Measurements from ENCODE around the gene TIMP2. TPM values are rescaled to one million over a fixed set of nuclear protein-coding genes. Genes with fewer than 3 reads are reported as not detected.

TIMP2 gene
- total RNA-seq, 1 experiment from 2014 or later, result 62.4 TPM

DNA sequence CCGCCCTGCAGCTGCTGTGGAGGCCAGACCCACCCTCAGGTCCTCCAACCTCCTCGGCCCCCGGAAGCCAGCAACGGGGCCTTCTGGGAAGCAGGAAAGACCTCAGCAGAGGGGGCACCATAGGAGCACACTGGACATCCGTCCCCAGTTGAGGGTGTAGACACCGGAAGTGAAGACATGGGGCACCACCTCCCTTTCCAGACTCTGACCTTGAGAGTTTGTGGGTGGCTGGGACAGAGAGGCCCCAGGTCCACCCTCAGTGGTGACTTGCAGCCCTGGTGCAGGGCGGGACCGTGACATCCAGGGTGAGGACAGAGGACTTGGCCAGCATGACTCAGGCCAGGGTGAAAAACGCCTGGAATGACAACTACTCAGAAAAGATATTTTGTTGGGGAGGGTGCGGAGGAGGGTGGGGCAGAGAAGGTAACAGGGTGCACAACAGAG lies 42.1 kb downstream of the TIMP2 start:
- BruUV-seq (replicated peaks), result no TSS peak
- intact Hi-C loops (cut with micrococcal nuclease; ENCODE audit: unreplicated experiment), result no loop called here
- DNase-seq (ENCODE audit: low read depth, low spot score) (peak; percentile 22), ATAC-seq (peak; percentile 77)
- TF ChIP-seq TCF7L2 (IDR thresholded peaks at IDR 0.05; ENCODE audit: low read depth, low read length) (no peak), POLR2AphosphoS5 (IDR thresholded peaks at IDR 0.05; ENCODE audit: low read depth, low read length) (no peak)
- TF ChIP-seq, protein P1, sequence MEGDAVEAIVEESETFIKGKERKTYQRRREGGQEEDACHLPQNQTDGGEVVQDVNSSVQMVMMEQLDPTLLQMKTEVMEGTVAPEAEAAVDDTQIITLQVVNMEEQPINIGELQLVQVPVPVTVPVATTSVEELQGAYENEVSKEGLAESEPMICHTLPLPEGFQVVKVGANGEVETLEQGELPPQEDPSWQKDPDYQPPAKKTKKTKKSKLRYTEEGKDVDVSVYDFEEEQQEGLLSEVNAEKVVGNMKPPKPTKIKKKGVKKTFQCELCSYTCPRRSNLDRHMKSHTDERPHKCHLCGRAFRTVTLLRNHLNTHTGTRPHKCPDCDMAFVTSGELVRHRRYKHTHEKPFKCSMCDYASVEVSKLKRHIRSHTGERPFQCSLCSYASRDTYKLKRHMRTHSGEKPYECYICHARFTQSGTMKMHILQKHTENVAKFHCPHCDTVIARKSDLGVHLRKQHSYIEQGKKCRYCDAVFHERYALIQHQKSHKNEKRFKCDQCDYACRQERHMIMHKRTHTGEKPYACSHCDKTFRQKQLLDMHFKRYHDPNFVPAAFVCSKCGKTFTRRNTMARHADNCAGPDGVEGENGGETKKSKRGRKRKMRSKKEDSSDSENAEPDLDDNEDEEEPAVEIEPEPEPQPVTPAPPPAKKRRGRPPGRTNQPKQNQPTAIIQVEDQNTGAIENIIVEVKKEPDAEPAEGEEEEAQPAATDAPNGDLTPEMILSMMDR (IDR thresholded peaks at IDR 0.05), result no peak
- no peaks in the 10 kb centered on the region for H3K27me3 ChIP-seq (ENCODE audit: control insufficient read depth, insufficient read depth, low read length)
- peak overlapping the region; percentile 80 for H3K27ac ChIP-seq (ENCODE audit: low read length)
- H3K36me3 ChIP-seq (ENCODE audit: control insufficient read depth, insufficient read depth, low read length), result no peaks in the 10 kb centered on the region
- no peaks in the 10 kb centered on the region for H3K9me3 ChIP-seq (ENCODE audit: control insufficient read depth, insufficient read depth, low read depth, low read length)
- POLR2A ChIA-PET, result no interaction called here
- in situ Hi-C loops (cut with HindIII; ENCODE audit: low pct_unique_long_range_greater_than_20kb, low sequenced_read_pairs), result no loop called here
- peaks cover 20% of the 10 kb centered on the region for H3K4me1 ChIP-seq (ENCODE audit: control insufficient read depth, insufficient read depth, low read length)
- H3K4me3 ChIP-seq (ENCODE audit: low read depth in 2 of 2, low read length in 2 of 2), result peak overlapping the region in 1 of 2 experiments; percentile 35; a peak in 1 of 4 replicates
- CTCF ChIA-PET, result no interaction called here

DNA sequence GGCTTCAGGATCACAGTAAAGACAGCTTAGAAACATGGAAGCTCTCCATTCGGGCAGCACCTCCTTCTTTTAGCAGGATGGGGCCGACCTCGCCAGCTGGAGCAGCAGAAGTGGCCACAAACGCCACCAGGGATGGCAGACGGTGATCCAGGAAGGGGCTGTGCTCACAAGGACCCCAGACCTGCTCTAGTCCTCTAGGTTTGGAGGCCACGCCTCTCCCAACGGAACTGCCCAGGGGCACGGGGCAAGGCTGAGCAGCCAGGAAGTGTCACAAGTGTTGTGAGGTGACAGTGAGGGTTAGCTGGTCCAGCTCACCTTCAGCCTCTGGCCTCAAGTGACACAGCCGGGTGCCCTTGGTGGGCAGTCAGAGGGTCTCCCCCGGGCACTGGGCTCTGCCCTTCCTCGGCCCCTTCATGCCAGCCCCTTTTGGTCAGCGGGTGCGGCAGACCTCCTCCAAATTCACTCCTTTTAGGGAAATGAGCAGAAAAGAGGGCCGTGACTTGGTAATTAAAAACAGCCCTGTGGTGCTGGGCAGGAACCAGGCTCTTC lies 42.6 kb downstream of the TIMP2 start:
- Histone ChIP-seq H3K27ac (ENCODE audit: low read length) (peak overlapping the region; percentile 80), H3K36me3 (ENCODE audit: control insufficient read depth, insufficient read depth, low read length) (no peaks in the 10 kb centered on the region), H3K27me3 (ENCODE audit: control insufficient read depth, insufficient read depth, low read length) (no peaks in the 10 kb centered on the region), H3K4me1 (ENCODE audit: control insufficient read depth, insufficient read depth, low read length) (peaks cover 20% of the 10 kb centered on the region), H3K9me3 (ENCODE audit: control insufficient read depth, insufficient read depth, low read depth, low read length) (no peaks in the 10 kb centered on the region), H3K4me3 (ENCODE audit: low read depth in 2 of 2, low read length in 2 of 2) (no peak overlapping the region)
- ChIA-PET CTCF (no interaction called here), POLR2A (no interaction called here)
- no TSS peak for BruUV-seq (replicated peaks)
- intact Hi-C loops (cut with micrococcal nuclease; ENCODE audit: unreplicated experiment) (no loop called here), in situ Hi-C loops (cut with HindIII; ENCODE audit: low pct_unique_long_range_greater_than_20kb, low sequenced_read_pairs) (no loop called here)
- TF ChIP-seq, protein P1 (IDR thresholded peaks at IDR 0.05), result no peak
- TF ChIP-seq POLR2AphosphoS5 (IDR thresholded peaks at IDR 0.05; ENCODE audit: low read depth, low read length) (no peak), SIN3A (IDR thresholded peaks at IDR 0.05; ENCODE audit: borderline replicate concordance, insufficient read depth, low read depth, low read length) (no peak), TCF7L2 (IDR thresholded peaks at IDR 0.05; ENCODE audit: low read depth, low read length) (no peak)
- TF ChIP-seq, protein P2, sequence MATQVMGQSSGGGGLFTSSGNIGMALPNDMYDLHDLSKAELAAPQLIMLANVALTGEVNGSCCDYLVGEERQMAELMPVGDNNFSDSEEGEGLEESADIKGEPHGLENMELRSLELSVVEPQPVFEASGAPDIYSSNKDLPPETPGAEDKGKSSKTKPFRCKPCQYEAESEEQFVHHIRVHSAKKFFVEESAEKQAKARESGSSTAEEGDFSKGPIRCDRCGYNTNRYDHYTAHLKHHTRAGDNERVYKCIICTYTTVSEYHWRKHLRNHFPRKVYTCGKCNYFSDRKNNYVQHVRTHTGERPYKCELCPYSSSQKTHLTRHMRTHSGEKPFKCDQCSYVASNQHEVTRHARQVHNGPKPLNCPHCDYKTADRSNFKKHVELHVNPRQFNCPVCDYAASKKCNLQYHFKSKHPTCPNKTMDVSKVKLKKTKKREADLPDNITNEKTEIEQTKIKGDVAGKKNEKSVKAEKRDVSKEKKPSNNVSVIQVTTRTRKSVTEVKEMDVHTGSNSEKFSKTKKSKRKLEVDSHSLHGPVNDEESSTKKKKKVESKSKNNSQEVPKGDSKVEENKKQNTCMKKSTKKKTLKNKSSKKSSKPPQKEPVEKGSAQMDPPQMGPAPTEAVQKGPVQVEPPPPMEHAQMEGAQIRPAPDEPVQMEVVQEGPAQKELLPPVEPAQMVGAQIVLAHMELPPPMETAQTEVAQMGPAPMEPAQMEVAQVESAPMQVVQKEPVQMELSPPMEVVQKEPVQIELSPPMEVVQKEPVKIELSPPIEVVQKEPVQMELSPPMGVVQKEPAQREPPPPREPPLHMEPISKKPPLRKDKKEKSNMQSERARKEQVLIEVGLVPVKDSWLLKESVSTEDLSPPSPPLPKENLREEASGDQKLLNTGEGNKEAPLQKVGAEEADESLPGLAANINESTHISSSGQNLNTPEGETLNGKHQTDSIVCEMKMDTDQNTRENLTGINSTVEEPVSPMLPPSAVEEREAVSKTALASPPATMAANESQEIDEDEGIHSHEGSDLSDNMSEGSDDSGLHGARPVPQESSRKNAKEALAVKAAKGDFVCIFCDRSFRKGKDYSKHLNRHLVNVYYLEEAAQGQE (IDR thresholded peaks at IDR 0.05; ENCODE audit: insufficient read depth in 1 of 2, low read depth in 2 of 2, low read length in 1 of 2), result no peak
- DNase-seq (ENCODE audit: low read depth, low spot score) (no peak), ATAC-seq (no peak)
